OCI-LY1 (cell line): ENCODE measurements around the gene IRF8.

Source experiments
- EZH2 ChIP-seq: fragments of 200-600 bp; sonication (generic), shearing (Covaris generic); IDR thresholded peaks from 2 replicates; pipeline ENCODE4 v1.8.0; 2017; ENCODE audit warnings: borderline replicate concordance, mixed run types, mild to moderate bottlenecking, antibody characterized with exemption, low read length, moderate library complexity, mixed read lengths
- TF ChIP-seq, protein P1 (sequence below): fragments of 200-600 bp; sonication (generic), shearing (Covaris generic); IDR thresholded peaks from 2 replicates; pipeline ENCODE4 v1.5.1; 2017; ENCODE audit warnings: mild to moderate bottlenecking, antibody characterized with exemption, low read length, moderate library complexity, mixed read lengths

DNA sequence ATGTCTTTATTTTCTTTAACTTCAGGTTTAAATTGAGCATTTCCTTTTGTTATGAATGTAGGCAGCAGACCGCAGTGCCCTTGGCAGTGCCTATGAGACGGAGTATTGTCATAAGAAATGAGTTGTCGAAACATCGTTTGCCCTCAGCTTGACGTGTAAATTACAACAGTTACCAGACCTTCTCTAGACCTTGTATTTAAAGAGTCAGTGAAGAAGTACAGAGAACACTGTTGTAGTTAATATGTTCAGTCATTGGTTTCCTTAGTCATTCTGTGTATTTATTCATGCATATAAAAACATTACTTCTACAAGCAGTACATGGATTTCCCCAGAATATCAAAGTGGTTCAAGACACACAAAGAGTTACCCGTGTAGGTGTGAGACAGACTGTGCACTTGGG lies 19.0 kb downstream of the IRF8 start:
- TF ChIP-seq, protein P1, sequence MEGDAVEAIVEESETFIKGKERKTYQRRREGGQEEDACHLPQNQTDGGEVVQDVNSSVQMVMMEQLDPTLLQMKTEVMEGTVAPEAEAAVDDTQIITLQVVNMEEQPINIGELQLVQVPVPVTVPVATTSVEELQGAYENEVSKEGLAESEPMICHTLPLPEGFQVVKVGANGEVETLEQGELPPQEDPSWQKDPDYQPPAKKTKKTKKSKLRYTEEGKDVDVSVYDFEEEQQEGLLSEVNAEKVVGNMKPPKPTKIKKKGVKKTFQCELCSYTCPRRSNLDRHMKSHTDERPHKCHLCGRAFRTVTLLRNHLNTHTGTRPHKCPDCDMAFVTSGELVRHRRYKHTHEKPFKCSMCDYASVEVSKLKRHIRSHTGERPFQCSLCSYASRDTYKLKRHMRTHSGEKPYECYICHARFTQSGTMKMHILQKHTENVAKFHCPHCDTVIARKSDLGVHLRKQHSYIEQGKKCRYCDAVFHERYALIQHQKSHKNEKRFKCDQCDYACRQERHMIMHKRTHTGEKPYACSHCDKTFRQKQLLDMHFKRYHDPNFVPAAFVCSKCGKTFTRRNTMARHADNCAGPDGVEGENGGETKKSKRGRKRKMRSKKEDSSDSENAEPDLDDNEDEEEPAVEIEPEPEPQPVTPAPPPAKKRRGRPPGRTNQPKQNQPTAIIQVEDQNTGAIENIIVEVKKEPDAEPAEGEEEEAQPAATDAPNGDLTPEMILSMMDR = no peak
- no peak for TF ChIP-seq EZH2
